WERI-Rb-1 (cell line): ENCODE measurements around the gene TCAIM.

ENCODE experiments used
- DNase-seq: peaks from one replicate; pipeline ENCODE4 v3.0.0-alpha.2; 2020
- H3K27ac ChIP-seq: fragments of 250-450 bp; sonication (Bioruptor Pico); 2 replicates; pipeline ENCODE4 v1.5.1; 2020; ENCODE audit warnings: mild to moderate bottlenecking, moderate library complexity
- H3K27me3 ChIP-seq: fragments of 250-450 bp; sonication (Bioruptor Pico); 2 replicates; pipeline ENCODE4 v1.5.1; 2021; ENCODE audit warnings: mild to moderate bottlenecking, low read depth, moderate library complexity; ENCODE audit not compliant: insufficient read depth, severe bottlenecking
- H3K36me3 ChIP-seq: fragments of 250-450 bp; sonication (Bioruptor Pico); 2 replicates; pipeline ENCODE4 v1.5.1; 2020; ENCODE audit warnings: mild to moderate bottlenecking, moderate library complexity
- H3K4me3 ChIP-seq: 2 replicates; pipeline ENCODE4 v1.5.1; 2011; ENCODE audit warnings: low read depth, mild to moderate bottlenecking, control low read depth, low read length
- H3K9me3 ChIP-seq: fragments of 250-450 bp; sonication (Bioruptor Pico); 2 replicates; pipeline ENCODE4 v1.5.1; 2021; ENCODE audit warnings: mild to moderate bottlenecking, moderate library complexity; ENCODE audit not compliant: severe bottlenecking
- CTCF ChIP-seq: IDR thresholded peaks from 2 replicates; pipeline ENCODE4 v1.5.1; 2011; ENCODE audit warnings: low read depth, mild to moderate bottlenecking, control low read depth, inconsistent platforms, low read length

TCAIM gene

GRCh38 chr3:44348993-44349392 lies 10.4 kb downstream of the TCAIM start:
- no peak overlapping the region for H3K4me3 ChIP-seq
- TF ChIP-seq CTCF = no peak
- no peaks in the 10 kb centered on the region for H3K27me3 ChIP-seq
- no peak for DNase-seq
- H3K27ac ChIP-seq = no peak overlapping the region
- H3K9me3 ChIP-seq = peaks cover 3% of the 10 kb centered on the region
- H3K36me3 ChIP-seq = no peaks in the 10 kb centered on the region

GRCh38 chr3:44353355-44353924 lies 14.9 kb downstream of the TCAIM start:
- peaks cover 3% of the 10 kb centered on the region for H3K9me3 ChIP-seq
- no peak for TF ChIP-seq CTCF
- no peaks in the 10 kb centered on the region for H3K27me3 ChIP-seq
- no peak for DNase-seq
- no peak overlapping the region for H3K4me3 ChIP-seq
- H3K27ac ChIP-seq = no peak overlapping the region
- H3K36me3 ChIP-seq = no peaks in the 10 kb centered on the region

- Histone ChIP-seq H3K36me3 (0 out of 2 replicates have a peak, but pooled peaks cover 2% of the 10 kb centered on the region), H3K9me3 (peaks cover 3% of the 10 kb centered on the region), H3K27ac (peak overlapping the region; percentile 10; the same call in 1 of the 2 replicates), H3K27me3 (no peaks in the 10 kb centered on the region), H3K4me3 (no peak overlapping the region)
- no peak for TF ChIP-seq CTCF
- DNase-seq = no peak
Observed at GRCh38 chr3:44355362-44356033, 16.9 kb downstream of the TCAIM start.

GRCh38 chr3:44359146-44359751 lies 20.7 kb downstream of the TCAIM start:
- no peak for DNase-seq
- H3K9me3 ChIP-seq = no peaks in the 10 kb centered on the region
- H3K27me3 ChIP-seq = no peaks in the 10 kb centered on the region
- no peak overlapping the region for H3K4me3 ChIP-seq
- TF ChIP-seq CTCF = no peak
- H3K27ac ChIP-seq = no peak overlapping the region
- 0 out of 2 replicates have a peak, but pooled peaks cover 2% of the 10 kb centered on the region for H3K36me3 ChIP-seq

GRCh38 chr3:44363591-44363990 lies 25.0 kb downstream of the TCAIM start:
- TF ChIP-seq CTCF = no peak
- no peak for DNase-seq
- Histone ChIP-seq H3K4me3 (no peak overlapping the region), H3K9me3 (no peaks in the 10 kb centered on the region), H3K27me3 (no peaks in the 10 kb centered on the region), H3K36me3 (0 out of 2 replicates have a peak, but pooled peaks cover 2% of the 10 kb centered on the region), H3K27ac (no peak overlapping the region)
